SW480 (cell line): ENCODE measurements around the gene MLLT6.

Experiments used
- DNase-seq: peaks from one replicate; pipeline ENCODE4 v3.0.0-alpha.2; 2016; ENCODE audit warnings: low spot score

MLLT6 gene

GRCh38 chr17:38728290-38728831, 23.3 kb downstream of the MLLT6 start:
- no peak for DNase-seq

- no peak for DNase-seq
Observed at GRCh38 chr17:38729368-38729885, 24.4 kb downstream of the MLLT6 start.

GRCh38 chr17:38729886-38730525, 24.9 kb downstream of the MLLT6 start, which contains the start of gene CISD3:
TSS of gene CISD3 (plus strand) at chr17:38730341. CDS start at chr17:38730359, 18 bp downstream.
- peak; percentile 85 for DNase-seq

- peak; percentile 81 for DNase-seq
Observed at GRCh38 chr17:38730526-38731379, 25.7 kb downstream of the MLLT6 start.

- no peak for DNase-seq
Observed at GRCh38 chr17:38731526-38732294, 26.6 kb downstream of the MLLT6 start.

- no peak for DNase-seq
Observed at GRCh38 chr17:38732376-38733281, 27.6 kb downstream of the MLLT6 start.

GRCh38 chr17:38733282-38733981, 28.4 kb downstream of the MLLT6 start:
- DNase-seq = no peak

- DNase-seq = no peak
Observed at GRCh38 chr17:38733982-38734973, 29.2 kb downstream of the MLLT6 start.

GRCh38 chr17:38735161-38735997, 30.3 kb downstream of the MLLT6 start:
- no peak for DNase-seq

- no peak for DNase-seq
Observed at GRCh38 chr17:38738007-38738662, 33.1 kb downstream of the MLLT6 start.

- DNase-seq = no peak
Observed at GRCh38 chr17:38738686-38739085, 33.6 kb downstream of the MLLT6 start.

- DNase-seq = no peak
Observed at GRCh38 chr17:38739305-38739704, 34.2 kb downstream of the MLLT6 start.

- no peak for DNase-seq
Observed at GRCh38 chr17:38740044-38740443, 35.0 kb downstream of the MLLT6 start.

- DNase-seq = no peak
Observed at GRCh38 chr17:38740806-38741205, 35.7 kb downstream of the MLLT6 start.

GRCh38 chr17:38741461-38741860, 36.4 kb downstream of the MLLT6 start:
- DNase-seq = no peak

- DNase-seq = no peak
Observed at GRCh38 chr17:38741921-38742410, 36.9 kb downstream of the MLLT6 start.
